ENCODE data around the gene MMD2.

MMD2 gene

GRCh38 chr7:4873071-4873944 lies 85.7 kb downstream of the MMD2 start:
- Mint-ChIP-seq H3K27ac (no peak overlapping the region), H3K36me3 (peaks cover 4% of the 10 kb centered on the region), H3K9me3 (ENCODE audit: low read depth) (no peaks in the 10 kb centered on the region), H3K4me1 (ENCODE audit: low read depth) (peaks cover 7% of the 10 kb centered on the region), H3K27me3 (peaks cover 6% of the 10 kb centered on the region), H3K4me3 (no peak overlapping the region)

GRCh38 chr7:4871930-4872675 lies 86.9 kb downstream of the MMD2 start:
- Mint-ChIP-seq H3K36me3 (peaks cover 4% of the 10 kb centered on the region), H3K4me1 (ENCODE audit: low read depth) (peaks cover 7% of the 10 kb centered on the region), H3K4me3 (no peak overlapping the region), H3K27me3 (peaks cover 6% of the 10 kb centered on the region), H3K9me3 (ENCODE audit: low read depth) (no peaks in the 10 kb centered on the region), H3K27ac (no peak overlapping the region)

GRCh38 chr7:4871056-4871680 lies 87.8 kb downstream of the MMD2 start:
- H3K9me3 Mint-ChIP-seq (ENCODE audit: low read depth) = no peaks in the 10 kb centered on the region
- H3K27ac Mint-ChIP-seq = no peak overlapping the region
- H3K4me3 Mint-ChIP-seq = no peak overlapping the region
- peaks cover 7% of the 10 kb centered on the region for H3K4me1 Mint-ChIP-seq (ENCODE audit: low read depth)
- peaks cover 4% of the 10 kb centered on the region for H3K36me3 Mint-ChIP-seq
- peaks cover 11% of the 10 kb centered on the region for H3K27me3 Mint-ChIP-seq

GRCh38 chr7:4868493-4868892 lies 90.5 kb downstream of the MMD2 start:
- Mint-ChIP-seq H3K36me3 (peaks cover 4% of the 10 kb centered on the region), H3K4me3 (no peak overlapping the region), H3K9me3 (ENCODE audit: low read depth) (peaks cover under 1% of the 10 kb centered on the region), H3K27me3 (peaks cover 25% of the 10 kb centered on the region), H3K27ac (no peak overlapping the region), H3K4me1 (ENCODE audit: low read depth) (peaks cover 7% of the 10 kb centered on the region)

- H3K27ac Mint-ChIP-seq = no peak overlapping the region
- H3K4me3 Mint-ChIP-seq = no peak overlapping the region
- peaks cover 7% of the 10 kb centered on the region for H3K9me3 Mint-ChIP-seq (ENCODE audit: low read depth)
- H3K27me3 Mint-ChIP-seq = peaks cover 32% of the 10 kb centered on the region
- H3K4me1 Mint-ChIP-seq (ENCODE audit: low read depth) = peaks cover 10% of the 10 kb centered on the region
- peaks cover 11% of the 10 kb centered on the region for H3K36me3 Mint-ChIP-seq
These were observed 92.2 kb downstream of the MMD2 start for GRCh38 chr7:4866528-4867496.

GRCh38 chr7:4862156-4862555 lies 96.8 kb downstream of the MMD2 start:
- Mint-ChIP-seq H3K27me3 (peaks cover 32% of the 10 kb centered on the region), H3K36me3 (peaks cover 10% of the 10 kb centered on the region), H3K27ac (no peak overlapping the region), H3K4me3 (peak overlapping the region; percentile 66), H3K4me1 (ENCODE audit: low read depth) (peaks cover 2% of the 10 kb centered on the region), H3K9me3 (ENCODE audit: low read depth) (peaks cover 7% of the 10 kb centered on the region)

- Mint-ChIP-seq H3K9me3 (ENCODE audit: low read depth) (peaks cover 7% of the 10 kb centered on the region), H3K4me3 (peak within 1 kb of the TSS; percentile 66), H3K4me1 (ENCODE audit: low read depth) (peaks cover 2% of the 10 kb centered on the region), H3K27ac (no peak within 1 kb of the TSS), H3K36me3 (peaks cover 10% of the 10 kb centered on the region), H3K27me3 (peaks cover 32% of the 10 kb centered on the region)
These were observed 97.3 kb downstream of the MMD2 start, which contains the start of gene PAPOLB for GRCh38 chr7:4861673-4862072. Gene PAPOLB, minus strand, starts transcription at chr7:4862030. Its CDS starts 220 bp downstream, at chr7:4861810.

GRCh38 chr7:4861227-4861626 lies 97.8 kb downstream of the MMD2 start:
- peaks cover 30% of the 10 kb centered on the region for H3K27me3 Mint-ChIP-seq
- peaks cover 10% of the 10 kb centered on the region for H3K36me3 Mint-ChIP-seq
- peak overlapping the region; percentile 66 for H3K4me3 Mint-ChIP-seq
- H3K9me3 Mint-ChIP-seq (ENCODE audit: low read depth) = peaks cover 7% of the 10 kb centered on the region
- peaks cover 2% of the 10 kb centered on the region for H3K4me1 Mint-ChIP-seq (ENCODE audit: low read depth)
- no peak overlapping the region for H3K27ac Mint-ChIP-seq

- Mint-ChIP-seq H3K36me3 (peaks cover 3% of the 10 kb centered on the region), H3K4me1 (ENCODE audit: low read depth) (no peaks in the 10 kb centered on the region), H3K27ac (no peak overlapping the region), H3K27me3 (peaks cover 8% of the 10 kb centered on the region), H3K9me3 (ENCODE audit: low read depth) (no peaks in the 10 kb centered on the region), H3K4me3 (no peak overlapping the region)
These were observed 101.8 kb downstream of the MMD2 start for GRCh38 chr7:4857189-4857588.

- Mint-ChIP-seq H3K27me3 (peaks cover 8% of the 10 kb centered on the region), H3K4me3 (no peak overlapping the region), H3K27ac (no peak overlapping the region), H3K36me3 (peaks cover 3% of the 10 kb centered on the region), H3K9me3 (ENCODE audit: low read depth) (no peaks in the 10 kb centered on the region), H3K4me1 (ENCODE audit: low read depth) (no peaks in the 10 kb centered on the region)
These were observed 102.5 kb downstream of the MMD2 start for GRCh38 chr7:4856336-4857057.
